ENCODE measurements around the gene ZNF438. TPM values are rescaled to one million over a fixed set of nuclear protein-coding genes. Genes with fewer than 3 reads are reported as not detected.

The ZNF438 gene
- total and polyA plus RNA-seq, 2 of the 4 experiments (the other 2 are of a cell fraction) = 1.8 to 2.9 TPM

DNA sequence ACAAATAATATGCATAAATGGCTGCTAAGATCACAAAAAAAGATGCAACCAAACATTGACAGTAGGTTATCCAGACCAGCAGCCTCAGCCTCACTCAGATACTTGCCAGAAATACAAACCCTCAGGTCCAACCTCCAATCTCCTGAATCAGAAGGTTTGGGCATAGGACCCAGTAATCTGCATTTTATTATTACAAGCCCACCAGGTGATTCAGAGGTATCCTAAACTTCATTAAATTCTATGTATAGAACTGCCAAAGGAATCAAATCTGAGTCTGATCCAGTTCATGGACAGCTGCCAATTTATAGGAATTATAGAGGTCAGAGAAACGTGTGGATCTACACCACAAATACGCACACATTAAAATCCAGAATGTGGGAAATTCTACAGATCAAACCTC, 41.3 kb downstream of the ZNF438 start:
- H2BK120ac ChIP-seq (ENCODE audit: low read depth, low read length) = no peak overlapping the region
- H4K20me1 ChIP-seq (ENCODE audit: insufficient read depth, low read length) = no peaks in the 10 kb centered on the region
- no peak overlapping the region for H2AFZ ChIP-seq (replicated peaks; ENCODE audit: low read length, poor library complexity)
- no peaks in the 10 kb centered on the region; the same call in 1 of the 2 replicates for H3K9me1 ChIP-seq (ENCODE audit: insufficient read depth, low read length)
- no peak overlapping the region for H3K4me2 ChIP-seq (ENCODE audit: low read depth, low read length)
- no CpG with 5 or more reads among the region's 2 CpGs for WGBS, 2 experiments (ENCODE audit: extremely low coverage in 2 of 2, insufficient read length in 1 of 2)
- H3K4me1 ChIP-seq (ENCODE audit: control insufficient read depth, insufficient read depth, low read length) = no peaks in the 10 kb centered on the region
- H3K9ac ChIP-seq (ENCODE audit: low read depth, low read length) = no peak overlapping the region
- no peaks in the 10 kb centered on the region for H3K36me3 ChIP-seq (ENCODE audit: control insufficient read depth, insufficient read depth, low read length)
- peaks cover 4% of the 10 kb centered on the region for H3K9me3 ChIP-seq (ENCODE audit: control insufficient read depth, insufficient read depth, low read length)
- H3K14ac ChIP-seq (replicated peaks; ENCODE audit: low read depth, low read length) = no peak overlapping the region
- intact Hi-C loops (cut with micrococcal nuclease) (no loop called here), dilution Hi-C loops (cut with HindIII; ENCODE audit: low sequenced_read_pairs, unreplicated experiment) (no loop called here), in situ Hi-C loops (cut with MboI; ENCODE audit: low sequenced_read_pairs) (no loop called here)
- H3K27ac ChIP-seq (ENCODE audit: insufficient read depth, low read length) = no peak overlapping the region
- no peak overlapping the region for H4K5ac ChIP-seq (ENCODE audit: low read depth, low read length)
- no peak overlapping the region for H2AK9ac ChIP-seq (replicated peaks; ENCODE audit: low read depth, low read length, poor library complexity)
- POLR2A ChIA-PET (ENCODE audit: unreplicated experiment) = no interaction called here
- DNase-seq = no peak
- H3K56ac ChIP-seq (ENCODE audit: extremely low read depth, insufficient read depth, low read length) = no peak overlapping the region
- BruUV-seq (replicated peaks) = no TSS peak
- peaks cover 8 to 41% of the 10 kb centered on the region in 2 experiments for H3K79me1 ChIP-seq (ENCODE audit: low read depth in 1 of 2, low read length in 2 of 2)
- no peak overlapping the region for H4K8ac ChIP-seq (ENCODE audit: low read depth in 2 of 2, low read length in 2 of 2)
- 0 out of 2 replicates have a peak overlapping the region, but pooled peaks have one; percentile 34 for H2BK20ac ChIP-seq (ENCODE audit: low read depth, low read length)
- no peak overlapping the region for H2BK15ac ChIP-seq (ENCODE audit: low read depth, low read length)
- ATAC-seq (ENCODE audit: low read depth) = no peak
- CTCF ChIA-PET = no interaction called here
- TF ChIP-seq SMC3 (IDR thresholded peaks at IDR 0.05; ENCODE audit: low read depth, low read length) (no peak), CEBPB (IDR thresholded peaks at IDR 0.05; ENCODE audit: low read depth, low read length) (no peak), FOS (IDR thresholded peaks at IDR 0.05; ENCODE audit: low read depth, low read length) (no peak), POLR2A (IDR thresholded peaks at IDR 0.05; ENCODE audit: low read depth, low read length) (no peak), MAFK (IDR thresholded peaks at IDR 0.05; ENCODE audit: low read depth, low read length) (no peak), RAD21 (IDR thresholded peaks at IDR 0.05; ENCODE audit: low read length) (no peak), NFE2L2 (IDR thresholded peaks at IDR 0.05; ENCODE audit: low read depth, low read length) (no peak), RFX5 (IDR thresholded peaks at IDR 0.05; ENCODE audit: low read depth, low read length) (no peak), RCOR1 (IDR thresholded peaks at IDR 0.05; ENCODE audit: insufficient replicate concordance, low read length) (no peak), CHD1 (IDR thresholded peaks at IDR 0.05; ENCODE audit: low read depth, low read length) (no peak), MAZ (IDR thresholded peaks at IDR 0.05; ENCODE audit: borderline replicate concordance, low read depth, low read length) (no peak), MXI1 (IDR thresholded peaks at IDR 0.05; ENCODE audit: borderline replicate concordance, low read depth, low read length) (no peak), BHLHE40 (IDR thresholded peaks at IDR 0.05; ENCODE audit: low read depth, low read length) (no peak)
- TF ChIP-seq, protein P1, sequence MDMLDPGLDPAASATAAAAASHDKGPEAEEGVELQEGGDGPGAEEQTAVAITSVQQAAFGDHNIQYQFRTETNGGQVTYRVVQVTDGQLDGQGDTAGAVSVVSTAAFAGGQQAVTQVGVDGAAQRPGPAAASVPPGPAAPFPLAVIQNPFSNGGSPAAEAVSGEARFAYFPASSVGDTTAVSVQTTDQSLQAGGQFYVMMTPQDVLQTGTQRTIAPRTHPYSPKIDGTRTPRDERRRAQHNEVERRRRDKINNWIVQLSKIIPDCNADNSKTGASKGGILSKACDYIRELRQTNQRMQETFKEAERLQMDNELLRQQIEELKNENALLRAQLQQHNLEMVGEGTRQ (IDR thresholded peaks at IDR 0.05; ENCODE audit: low read depth, low read length) = no peak
- TF ChIP-seq, protein P2, sequence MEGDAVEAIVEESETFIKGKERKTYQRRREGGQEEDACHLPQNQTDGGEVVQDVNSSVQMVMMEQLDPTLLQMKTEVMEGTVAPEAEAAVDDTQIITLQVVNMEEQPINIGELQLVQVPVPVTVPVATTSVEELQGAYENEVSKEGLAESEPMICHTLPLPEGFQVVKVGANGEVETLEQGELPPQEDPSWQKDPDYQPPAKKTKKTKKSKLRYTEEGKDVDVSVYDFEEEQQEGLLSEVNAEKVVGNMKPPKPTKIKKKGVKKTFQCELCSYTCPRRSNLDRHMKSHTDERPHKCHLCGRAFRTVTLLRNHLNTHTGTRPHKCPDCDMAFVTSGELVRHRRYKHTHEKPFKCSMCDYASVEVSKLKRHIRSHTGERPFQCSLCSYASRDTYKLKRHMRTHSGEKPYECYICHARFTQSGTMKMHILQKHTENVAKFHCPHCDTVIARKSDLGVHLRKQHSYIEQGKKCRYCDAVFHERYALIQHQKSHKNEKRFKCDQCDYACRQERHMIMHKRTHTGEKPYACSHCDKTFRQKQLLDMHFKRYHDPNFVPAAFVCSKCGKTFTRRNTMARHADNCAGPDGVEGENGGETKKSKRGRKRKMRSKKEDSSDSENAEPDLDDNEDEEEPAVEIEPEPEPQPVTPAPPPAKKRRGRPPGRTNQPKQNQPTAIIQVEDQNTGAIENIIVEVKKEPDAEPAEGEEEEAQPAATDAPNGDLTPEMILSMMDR (conservative IDR thresholded peaks at IDR 0.05; ENCODE audit: low read depth, low read length) = no peak
- TF ChIP-seq, protein P3, sequence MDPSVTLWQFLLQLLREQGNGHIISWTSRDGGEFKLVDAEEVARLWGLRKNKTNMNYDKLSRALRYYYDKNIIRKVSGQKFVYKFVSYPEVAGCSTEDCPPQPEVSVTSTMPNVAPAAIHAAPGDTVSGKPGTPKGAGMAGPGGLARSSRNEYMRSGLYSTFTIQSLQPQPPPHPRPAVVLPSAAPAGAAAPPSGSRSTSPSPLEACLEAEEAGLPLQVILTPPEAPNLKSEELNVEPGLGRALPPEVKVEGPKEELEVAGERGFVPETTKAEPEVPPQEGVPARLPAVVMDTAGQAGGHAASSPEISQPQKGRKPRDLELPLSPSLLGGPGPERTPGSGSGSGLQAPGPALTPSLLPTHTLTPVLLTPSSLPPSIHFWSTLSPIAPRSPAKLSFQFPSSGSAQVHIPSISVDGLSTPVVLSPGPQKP (IDR thresholded peaks at IDR 0.05; ENCODE audit: borderline replicate concordance, low read depth, low read length) = no peak
- H2BK5ac ChIP-seq (ENCODE audit: low read depth, low read length, poor library complexity, severe bottlenecking) = no peak overlapping the region
- no peak overlapping the region for H4K91ac ChIP-seq (ENCODE audit: insufficient read depth, low read depth, low read length)
- no peak overlapping the region for H2AK5ac ChIP-seq (ENCODE audit: low read depth, low read length)
- H3K18ac ChIP-seq (ENCODE audit: low read depth, low read length) = no peak overlapping the region
- H3K27me3 ChIP-seq (ENCODE audit: control insufficient read depth, insufficient read depth, low read length) = no peaks in the 10 kb centered on the region
- no peak overlapping the region for H3K4ac ChIP-seq (ENCODE audit: low read depth, low read length)
- H3K23ac ChIP-seq (ENCODE audit: low read depth, low read length) = no peak overlapping the region
- no peak overlapping the region for H3K4me3 ChIP-seq (ENCODE audit: insufficient read depth, low read depth, low read length)
